Testis (tissue), 2 donors: ENCODE data around the gene ASPHD2.

Experiments
- POLR2A ChIP-seq: fragments of 450-650 bp; IDR thresholded peaks from one replicate; pipeline ENCODE4 v1.6.1; 2017; ENCODE audit warnings: antibody characterized with exemption, mild to moderate bottlenecking, moderate library complexity
- TF ChIP-seq, protein P1 (sequence below), 3 experiments: fragments of 450-650 bp in 2 of 3; fragments of 200-600 bp in 1 of 3; sonication (generic) in 1 of 3; IDR thresholded peaks; one replicate each; pipeline ENCODE4 v1.5.1; 2016 to 2019; ENCODE audit warnings: antibody characterized with exemption in 3 of 3, mild to moderate bottlenecking in 2 of 3, moderate library complexity in 1 of 3

DNA sequence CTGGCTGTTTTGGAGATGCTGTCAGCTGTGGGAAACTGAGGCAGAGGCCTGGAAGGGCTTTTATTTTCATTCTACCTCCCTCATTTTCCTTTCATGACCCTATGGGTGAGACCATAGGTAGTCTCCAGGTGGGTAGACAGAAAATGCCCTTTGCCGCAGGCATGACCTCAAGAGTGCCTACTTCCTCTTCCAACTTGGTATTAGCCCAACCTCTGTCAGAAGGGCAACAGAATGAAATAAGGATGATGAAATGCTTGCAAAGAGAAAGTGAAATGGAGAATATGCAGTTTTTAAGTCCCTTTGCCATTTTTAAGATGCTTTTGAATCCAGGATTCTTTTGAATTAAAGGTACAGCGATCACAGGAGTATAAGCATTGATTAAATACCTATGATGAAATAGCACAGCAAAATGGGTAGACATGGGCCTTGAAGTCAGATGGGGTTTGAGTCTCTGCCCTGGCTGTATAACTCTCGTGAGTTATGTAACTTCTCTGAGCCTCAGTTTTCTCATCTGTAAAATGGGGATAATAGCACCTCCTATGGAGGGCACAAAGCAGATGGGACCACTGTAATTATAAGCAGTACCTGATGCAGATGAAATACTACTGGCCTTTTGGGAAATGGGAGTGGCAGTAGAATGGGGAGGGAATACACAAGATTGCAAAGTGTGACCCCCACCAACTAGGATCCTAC, 3.7 kb downstream of the ASPHD2 start:
- no peak for TF ChIP-seq POLR2A
- TF ChIP-seq, protein P1, sequence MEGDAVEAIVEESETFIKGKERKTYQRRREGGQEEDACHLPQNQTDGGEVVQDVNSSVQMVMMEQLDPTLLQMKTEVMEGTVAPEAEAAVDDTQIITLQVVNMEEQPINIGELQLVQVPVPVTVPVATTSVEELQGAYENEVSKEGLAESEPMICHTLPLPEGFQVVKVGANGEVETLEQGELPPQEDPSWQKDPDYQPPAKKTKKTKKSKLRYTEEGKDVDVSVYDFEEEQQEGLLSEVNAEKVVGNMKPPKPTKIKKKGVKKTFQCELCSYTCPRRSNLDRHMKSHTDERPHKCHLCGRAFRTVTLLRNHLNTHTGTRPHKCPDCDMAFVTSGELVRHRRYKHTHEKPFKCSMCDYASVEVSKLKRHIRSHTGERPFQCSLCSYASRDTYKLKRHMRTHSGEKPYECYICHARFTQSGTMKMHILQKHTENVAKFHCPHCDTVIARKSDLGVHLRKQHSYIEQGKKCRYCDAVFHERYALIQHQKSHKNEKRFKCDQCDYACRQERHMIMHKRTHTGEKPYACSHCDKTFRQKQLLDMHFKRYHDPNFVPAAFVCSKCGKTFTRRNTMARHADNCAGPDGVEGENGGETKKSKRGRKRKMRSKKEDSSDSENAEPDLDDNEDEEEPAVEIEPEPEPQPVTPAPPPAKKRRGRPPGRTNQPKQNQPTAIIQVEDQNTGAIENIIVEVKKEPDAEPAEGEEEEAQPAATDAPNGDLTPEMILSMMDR (IDR thresholded peaks at IDR 0.05), result no peak
